ENCODE measurements around the gene GINS1. TPM values are rescaled to one million over a fixed set of nuclear protein-coding genes. Genes with fewer than 3 reads are reported as not detected.
A peak's percentile ranks its signal among the peaks of the same experiment; 100 is the strongest.

GINS1 gene
- total RNA-seq, 1 donor from 2014 or later, result 5.3 TPM

GRCh38 chr20:25389858-25390537, 17.5 kb upstream of the GINS1 start:
- H3K36me3 Mint-ChIP-seq (ENCODE audit: unreplicated experiment), result peaks cover 4% of the 10 kb centered on the region
- H3K4me3 Mint-ChIP-seq (ENCODE audit: unreplicated experiment), result peak overlapping the region; percentile 91
- TF ChIP-seq CTCF (IDR thresholded peaks at IDR 0.05; ENCODE audit: partially characterized antibody, unreplicated experiment), result no peak
- peaks cover 11% of the 10 kb centered on the region for H3K4me1 Mint-ChIP-seq (ENCODE audit: low read depth, unreplicated experiment)
- DNase-seq, result peak; percentile 68
- H3K27ac Mint-ChIP-seq (ENCODE audit: unreplicated experiment), result peak overlapping the region; percentile 83
- H3K27me3 Mint-ChIP-seq (ENCODE audit: unreplicated experiment), result peaks cover 9% of the 10 kb centered on the region
- peaks cover 10% of the 10 kb centered on the region for H3K9me3 Mint-ChIP-seq (ENCODE audit: unreplicated experiment)

DNA sequence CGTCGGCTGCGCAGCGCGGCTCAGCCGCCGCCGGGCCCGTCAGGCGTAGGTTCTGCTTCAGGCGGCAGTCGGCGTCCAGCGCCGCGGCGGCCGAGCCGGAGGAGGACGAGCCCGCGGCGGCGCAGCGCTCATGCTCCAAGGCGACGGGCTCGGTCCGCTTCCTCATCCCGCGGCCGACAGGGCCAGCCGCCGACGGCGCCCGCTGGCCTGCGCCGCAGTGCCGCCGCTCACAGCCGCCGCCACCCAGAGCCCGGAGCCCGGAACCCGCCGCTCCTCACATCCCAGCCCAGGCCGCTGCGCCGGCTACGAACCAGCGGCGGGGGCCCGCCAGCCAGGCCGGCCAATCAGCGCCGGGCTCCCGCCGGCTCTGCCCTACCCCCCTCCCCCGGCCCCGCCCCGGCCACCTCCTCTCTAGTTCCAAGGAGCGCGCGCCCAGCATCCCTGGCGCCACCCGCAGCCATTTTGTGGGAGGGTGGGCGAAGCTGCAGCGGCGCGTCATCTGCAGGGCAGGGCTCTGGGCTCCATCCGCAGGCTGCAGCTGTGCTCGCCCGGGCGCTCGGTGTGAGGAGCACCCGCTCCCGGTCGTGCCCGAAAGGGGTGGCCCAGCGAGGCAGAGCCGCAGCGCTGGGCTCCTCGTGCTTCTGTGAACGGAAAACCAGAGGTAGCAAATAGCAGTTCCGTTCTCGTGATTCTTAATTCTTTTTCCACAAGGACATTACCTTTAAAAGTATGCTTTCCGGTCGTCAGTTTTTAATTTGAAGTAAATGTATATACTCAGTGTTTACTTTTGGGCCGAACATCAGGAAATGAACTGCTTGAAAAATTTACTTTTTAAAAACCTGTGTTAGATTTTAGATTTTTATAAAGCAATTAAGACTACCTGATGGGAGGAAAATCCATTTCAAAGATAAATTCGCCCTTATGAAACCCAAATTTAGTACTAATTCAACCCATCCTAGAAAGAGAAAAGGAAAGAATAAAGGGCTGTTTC, 16.6 kb upstream of the GINS1 start, which contains the start of gene ABHD12:
ABHD12 (minus strand) TSS at position 298 of the 991 bp plus-strand sequence; CDS start at position 166, 132 bp downstream.
- H3K27me3 Mint-ChIP-seq (ENCODE audit: unreplicated experiment), result peaks cover 9% of the 10 kb centered on the region
- H3K4me1 Mint-ChIP-seq (ENCODE audit: low read depth, unreplicated experiment), result peaks cover 11% of the 10 kb centered on the region
- H3K9me3 Mint-ChIP-seq (ENCODE audit: unreplicated experiment), result peaks cover 10% of the 10 kb centered on the region
- no peak for TF ChIP-seq CTCF (IDR thresholded peaks at IDR 0.05; ENCODE audit: partially characterized antibody, unreplicated experiment)
- peak within 1 kb of the TSS; percentile 91 for H3K4me3 Mint-ChIP-seq (ENCODE audit: unreplicated experiment)
- H3K36me3 Mint-ChIP-seq (ENCODE audit: unreplicated experiment), result peaks cover 4% of the 10 kb centered on the region
- H3K27ac Mint-ChIP-seq (ENCODE audit: unreplicated experiment), result peak within 1 kb of the TSS; percentile 86
- peak; percentile 97 for DNase-seq

- H3K27ac Mint-ChIP-seq (ENCODE audit: unreplicated experiment), result no peak overlapping the region
- H3K4me1 Mint-ChIP-seq (ENCODE audit: low read depth, unreplicated experiment), result peaks cover 17% of the 10 kb centered on the region
- peaks cover 2% of the 10 kb centered on the region for H3K27me3 Mint-ChIP-seq (ENCODE audit: unreplicated experiment)
- H3K4me3 Mint-ChIP-seq (ENCODE audit: unreplicated experiment), result no peak overlapping the region
- no peak for DNase-seq
- TF ChIP-seq CTCF (IDR thresholded peaks at IDR 0.05; ENCODE audit: partially characterized antibody, unreplicated experiment), result no peak
- H3K36me3 Mint-ChIP-seq (ENCODE audit: unreplicated experiment), result peaks cover 1% of the 10 kb centered on the region
- peaks cover 11% of the 10 kb centered on the region for H3K9me3 Mint-ChIP-seq (ENCODE audit: unreplicated experiment)
These were observed 13.2 kb upstream of the GINS1 start for GRCh38 chr20:25394276-25394675.

- TF ChIP-seq CTCF (IDR thresholded peaks at IDR 0.05; ENCODE audit: partially characterized antibody, unreplicated experiment), result no peak
- peaks cover 7% of the 10 kb centered on the region for H3K9me3 Mint-ChIP-seq (ENCODE audit: unreplicated experiment)
These were observed 12.5 kb upstream of the GINS1 start for GRCh38 chr20:25394996-25395395.

More at GRCh38 chr20:25394996-25395395, 12.5 kb upstream of the GINS1 start:
- Mint-ChIP-seq H3K36me3 (ENCODE audit: unreplicated experiment) (no peaks in the 10 kb centered on the region), H3K27ac (ENCODE audit: unreplicated experiment) (no peak overlapping the region), H3K27me3 (ENCODE audit: unreplicated experiment) (peaks cover 2% of the 10 kb centered on the region), H3K4me1 (ENCODE audit: low read depth, unreplicated experiment) (peaks cover 18% of the 10 kb centered on the region), H3K4me3 (ENCODE audit: unreplicated experiment) (no peak overlapping the region)
- DNase-seq, result no peak

Data from glutamatergic neuron (in vitro differentiated cells).